Heart left ventricle (tissue), 13 donors: ENCODE measurements around the gene BAZ2A.

Experiments used
- POLR2A ChIP-seq, 2 donors: fragments of 450-650 bp; IDR thresholded peaks; one replicate each; pipeline ENCODE4 v1.6.1; 2017; ENCODE audit warnings: antibody characterized with exemption in 2 of 2, mild to moderate bottlenecking in 2 of 2, moderate library complexity in 2 of 2
- TF ChIP-seq, protein P1 (sequence below), 12 donors: fragments of 200-600 bp; sonication (generic) in 4 of 12; IDR thresholded peaks; one replicate each; pipeline versions ENCODE4 v1.5.0 to v1.8.0; 2018 to 2022; ENCODE audit warnings: antibody characterized with exemption in 12 of 12, mild to moderate bottlenecking in 5 of 12
- donor health status: ischemic (EF 13 %, LVEDD 7.1; RV severe dilation, severe dysfunction).
- donor health status: DM: no; HTN: yes; CAD: no.
- donor health status: DM: no; HTN: no; CAD: no.
- donor health status: ischemic (EF 25% LVEDD 6.9; RV normal size, moderate dysfunction).
- donor health status: ischemic (EF 25% LVEDD 5.7; RV mildly dilated, moderate dysfunction).
- donor health status: ischemic (EF 35%, LVEDD 5.7; RV mildly dilated, moderate dysfunction).
- donor health status: nonischemic (EF 11% LVEDD 7.7; RV severe dilation, severe dysfunction).
- donor health status: DM: yes; HTN: yes; CAD: no.
- donor health status: PGD.
- donor health status: ischemic (EF 29% LVEDD 5.4; RV normal size, mild dysfunction).
- donor health status: nonischemic (EF 23%, LVEDD 6.1; RV moderate dilation, normal function).

- TF ChIP-seq, protein P1, sequence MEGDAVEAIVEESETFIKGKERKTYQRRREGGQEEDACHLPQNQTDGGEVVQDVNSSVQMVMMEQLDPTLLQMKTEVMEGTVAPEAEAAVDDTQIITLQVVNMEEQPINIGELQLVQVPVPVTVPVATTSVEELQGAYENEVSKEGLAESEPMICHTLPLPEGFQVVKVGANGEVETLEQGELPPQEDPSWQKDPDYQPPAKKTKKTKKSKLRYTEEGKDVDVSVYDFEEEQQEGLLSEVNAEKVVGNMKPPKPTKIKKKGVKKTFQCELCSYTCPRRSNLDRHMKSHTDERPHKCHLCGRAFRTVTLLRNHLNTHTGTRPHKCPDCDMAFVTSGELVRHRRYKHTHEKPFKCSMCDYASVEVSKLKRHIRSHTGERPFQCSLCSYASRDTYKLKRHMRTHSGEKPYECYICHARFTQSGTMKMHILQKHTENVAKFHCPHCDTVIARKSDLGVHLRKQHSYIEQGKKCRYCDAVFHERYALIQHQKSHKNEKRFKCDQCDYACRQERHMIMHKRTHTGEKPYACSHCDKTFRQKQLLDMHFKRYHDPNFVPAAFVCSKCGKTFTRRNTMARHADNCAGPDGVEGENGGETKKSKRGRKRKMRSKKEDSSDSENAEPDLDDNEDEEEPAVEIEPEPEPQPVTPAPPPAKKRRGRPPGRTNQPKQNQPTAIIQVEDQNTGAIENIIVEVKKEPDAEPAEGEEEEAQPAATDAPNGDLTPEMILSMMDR (IDR thresholded peaks at IDR 0.05) = no peak
- TF ChIP-seq POLR2A (IDR thresholded peaks at IDR 0.05) = no peak
These were observed 11.1 kb upstream of the BAZ2A start for GRCh38 chr12:56641219-56641618.
